ENCODE data around the gene MRGPRD.

MRGPRD gene

DNA sequence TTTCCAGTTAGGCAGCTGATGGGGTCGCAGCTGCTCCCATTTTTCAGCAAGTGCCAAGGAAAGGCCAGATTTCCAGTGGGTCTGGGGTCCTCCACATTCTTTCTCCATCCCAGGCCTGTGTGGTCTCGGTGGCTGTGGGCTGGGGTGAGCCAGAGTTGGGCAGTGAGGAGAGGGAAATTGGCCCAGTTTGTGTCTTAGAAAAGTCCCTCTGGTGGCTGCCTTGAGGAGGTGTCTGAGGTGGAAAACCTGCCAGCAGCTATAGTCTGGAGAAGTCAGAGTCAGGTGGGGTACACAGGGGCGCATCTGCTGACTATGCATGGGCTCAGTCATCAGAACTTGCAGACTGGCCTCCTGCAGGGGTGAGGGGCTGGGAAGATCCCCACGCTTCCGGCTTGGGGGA lies 30.5 kb downstream of the MRGPRD start:
- DNase-seq (ENCODE audit: extremely low read depth in 1 of 2, low read depth in 1 of 2): no peak

DNA sequence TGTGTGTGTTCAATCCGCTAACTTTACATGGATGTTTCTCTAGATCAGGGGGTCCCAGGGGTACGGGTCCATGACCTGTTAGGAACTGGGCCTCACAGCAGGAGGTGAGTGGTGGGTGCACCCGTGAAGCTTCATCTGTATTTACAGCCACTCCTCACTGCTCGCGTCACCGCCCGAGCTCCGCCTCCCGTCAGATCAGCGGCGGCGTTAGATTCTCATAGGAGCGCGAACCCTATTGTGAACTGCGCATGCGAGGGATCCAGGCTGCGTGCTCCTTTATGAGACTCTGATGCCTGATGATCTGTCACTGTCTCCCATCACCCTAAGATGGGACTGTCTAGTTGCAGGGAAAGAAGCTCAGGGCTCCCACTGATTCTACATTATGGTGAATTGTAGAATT lies 31.9 kb downstream of the MRGPRD start:
- DNase-seq (ENCODE audit: extremely low read depth in 1 of 2, low read depth in 1 of 2): no peak

DNA sequence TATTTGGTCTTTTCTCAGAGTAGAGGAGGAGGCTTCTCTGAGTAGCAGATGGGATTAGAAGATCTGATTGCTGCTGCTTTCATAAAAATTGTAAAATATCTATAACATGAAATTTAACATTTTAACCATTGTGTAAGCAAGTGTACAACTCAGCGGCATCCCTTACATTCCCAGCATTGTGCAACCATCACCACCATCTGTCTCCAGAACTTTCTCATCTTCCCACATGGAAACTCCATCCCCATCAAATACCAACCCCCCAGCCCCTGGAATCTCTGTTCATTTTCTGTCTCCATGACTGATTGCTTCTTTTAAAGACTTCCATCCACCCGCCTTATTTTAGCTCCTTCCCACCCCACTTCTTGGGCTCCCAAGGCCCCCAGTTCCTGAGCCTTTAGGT lies 32.3 kb downstream of the MRGPRD start:
- no peak for DNase-seq (ENCODE audit: extremely low read depth in 1 of 2, low read depth in 1 of 2)

DNA sequence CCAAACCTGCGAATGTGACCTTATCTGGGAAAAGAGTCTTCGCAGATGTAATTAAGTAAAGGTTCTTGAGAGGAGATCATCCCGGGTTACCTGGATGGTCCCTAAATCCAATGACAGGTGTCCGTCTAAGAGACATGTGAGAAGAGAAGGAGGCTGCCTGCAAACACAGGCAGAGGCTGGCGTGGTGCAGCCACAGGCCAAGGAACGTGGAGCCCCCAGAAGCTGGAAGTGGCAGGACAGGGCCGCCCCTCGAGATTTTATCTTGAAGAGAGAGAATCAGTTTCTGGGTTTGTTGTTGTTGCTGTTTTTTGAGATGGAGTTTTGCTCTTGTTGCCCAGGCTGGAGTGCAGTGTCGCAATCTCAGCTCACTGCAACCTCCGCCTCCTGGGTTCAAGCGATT lies 33.6 kb downstream of the MRGPRD start:
- no peak for DNase-seq (ENCODE audit: extremely low read depth in 1 of 2, low read depth in 1 of 2)

DNA sequence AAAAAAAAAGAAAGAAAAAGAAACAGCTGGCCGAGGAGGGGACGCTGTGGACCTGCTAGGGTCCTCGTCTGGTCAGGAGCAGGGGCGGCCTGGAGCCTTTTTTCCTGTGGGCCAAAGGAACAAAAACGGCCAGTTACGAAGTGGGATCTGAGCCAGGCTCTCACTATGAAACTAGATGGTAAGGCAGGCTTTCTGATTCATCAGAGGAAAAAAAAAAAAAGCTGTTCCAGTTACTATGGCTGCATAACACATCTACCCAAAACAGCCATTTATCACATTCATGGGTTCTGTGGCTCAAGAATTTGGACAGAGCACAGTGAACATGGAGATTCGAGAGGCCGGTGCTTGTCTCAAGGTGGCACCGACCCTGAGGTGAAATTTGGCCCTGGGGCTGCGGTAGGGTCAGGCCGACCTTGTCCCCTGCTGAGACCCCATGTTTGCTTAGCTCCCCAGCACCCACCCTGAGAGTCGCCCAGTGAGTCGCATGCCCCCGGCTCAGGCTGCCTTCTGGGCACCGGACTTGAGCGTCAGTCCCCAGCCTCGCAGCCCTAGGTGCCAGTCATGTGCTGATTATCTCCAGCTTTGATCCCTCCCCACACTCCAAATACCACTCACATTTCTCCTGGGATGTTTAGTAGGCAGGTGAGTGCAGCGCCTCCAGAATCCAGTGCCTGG lies 34.2 kb downstream of the MRGPRD start:
- no peak for DNase-seq (ENCODE audit: extremely low read depth in 1 of 2, low read depth in 1 of 2)

DNA sequence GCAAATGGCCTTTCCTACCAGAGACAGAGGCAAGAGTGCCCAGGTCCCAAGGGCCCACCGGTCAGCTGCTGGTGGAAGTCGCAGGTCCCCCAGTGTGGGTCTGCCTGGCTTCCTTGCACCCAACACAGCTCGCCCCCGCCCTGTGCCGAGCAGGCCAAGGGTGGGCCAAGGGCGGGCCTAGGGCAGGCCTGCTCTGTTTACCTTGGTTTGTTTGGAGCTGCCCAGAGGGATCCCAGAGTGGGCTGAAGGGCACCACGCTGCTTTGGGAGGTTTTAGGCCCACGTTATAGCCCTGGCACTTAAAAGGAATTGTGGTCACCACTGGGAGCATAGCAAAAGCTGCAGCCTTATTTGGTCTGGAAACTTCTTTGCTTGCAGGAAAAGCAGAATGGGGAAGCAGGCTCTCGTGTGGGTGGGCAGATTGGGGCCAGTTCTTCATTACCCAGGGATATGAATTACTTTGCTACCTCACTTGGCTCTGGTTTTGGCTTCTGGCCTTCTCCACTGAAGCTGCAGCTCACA lies 38.0 kb downstream of the MRGPRD start:
- no peak for DNase-seq (ENCODE audit: extremely low read depth in 1 of 2, low read depth in 1 of 2)

DNA sequence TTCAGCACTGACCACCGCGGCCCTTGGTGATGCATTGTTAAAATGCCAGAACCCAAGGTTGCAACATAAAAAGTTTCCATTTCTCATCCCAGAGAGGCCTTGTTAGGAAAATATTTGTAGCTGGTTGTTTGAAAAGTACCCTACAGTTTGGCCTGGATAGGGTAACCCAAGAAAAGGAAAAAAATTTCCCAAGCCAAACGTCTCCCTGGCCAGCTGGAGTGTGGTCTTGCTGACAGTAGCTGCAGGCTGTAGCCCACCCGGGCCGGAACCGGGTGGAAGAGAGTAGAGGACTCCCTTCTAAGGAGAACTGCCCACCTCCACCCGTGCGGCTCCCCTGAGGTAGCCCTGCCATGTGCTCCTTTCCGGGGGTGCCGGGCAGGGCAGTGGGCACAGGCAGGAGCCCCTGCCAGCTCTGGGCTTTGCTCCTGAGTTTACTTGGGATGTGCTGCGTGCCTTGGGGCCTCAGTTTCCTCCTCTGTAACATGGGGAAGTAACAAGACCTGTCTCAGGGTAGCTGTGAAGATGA lies 38.6 kb downstream of the MRGPRD start:
- no peak for DNase-seq (ENCODE audit: extremely low read depth in 1 of 2, low read depth in 1 of 2)

DNA sequence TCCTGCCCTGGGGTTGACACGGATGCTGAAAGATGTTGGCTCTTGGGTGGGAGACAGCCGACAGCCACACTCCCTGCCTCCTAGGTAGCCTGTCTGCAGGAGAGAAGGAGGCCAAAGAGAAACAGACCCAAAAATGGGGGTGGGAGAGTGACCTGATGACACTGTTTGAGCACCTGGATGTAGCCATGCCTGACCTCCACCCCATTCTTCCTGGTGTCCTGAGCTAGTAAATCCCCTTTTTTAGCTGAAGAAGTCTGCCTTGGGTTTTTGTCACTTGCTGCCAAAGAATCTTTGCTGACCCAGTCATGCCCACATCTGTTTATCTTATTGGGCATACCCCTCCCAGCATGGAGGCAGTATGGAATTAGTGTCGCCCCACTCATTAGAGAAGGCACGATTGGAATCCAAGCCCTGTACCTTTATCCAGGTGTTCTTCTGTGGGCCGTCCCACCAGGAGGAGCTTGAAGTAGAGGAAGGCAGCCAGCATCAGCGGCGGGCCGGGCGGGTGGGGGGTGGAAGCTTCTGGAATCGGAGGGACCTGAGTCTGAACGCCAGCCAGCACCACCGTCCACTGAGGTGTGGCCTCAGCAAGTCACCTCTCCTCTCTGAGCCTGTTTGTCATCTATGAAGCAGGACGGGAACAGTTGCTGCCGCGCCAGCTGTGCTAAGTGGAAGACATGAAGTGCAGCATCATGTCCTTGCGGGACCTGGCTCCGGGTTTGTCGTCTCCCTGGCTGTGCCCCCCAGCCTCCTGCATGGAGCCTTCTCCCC lies 39.3 kb downstream of the MRGPRD start:
- no peak for DNase-seq (ENCODE audit: extremely low read depth in 1 of 2, low read depth in 1 of 2)

DNA sequence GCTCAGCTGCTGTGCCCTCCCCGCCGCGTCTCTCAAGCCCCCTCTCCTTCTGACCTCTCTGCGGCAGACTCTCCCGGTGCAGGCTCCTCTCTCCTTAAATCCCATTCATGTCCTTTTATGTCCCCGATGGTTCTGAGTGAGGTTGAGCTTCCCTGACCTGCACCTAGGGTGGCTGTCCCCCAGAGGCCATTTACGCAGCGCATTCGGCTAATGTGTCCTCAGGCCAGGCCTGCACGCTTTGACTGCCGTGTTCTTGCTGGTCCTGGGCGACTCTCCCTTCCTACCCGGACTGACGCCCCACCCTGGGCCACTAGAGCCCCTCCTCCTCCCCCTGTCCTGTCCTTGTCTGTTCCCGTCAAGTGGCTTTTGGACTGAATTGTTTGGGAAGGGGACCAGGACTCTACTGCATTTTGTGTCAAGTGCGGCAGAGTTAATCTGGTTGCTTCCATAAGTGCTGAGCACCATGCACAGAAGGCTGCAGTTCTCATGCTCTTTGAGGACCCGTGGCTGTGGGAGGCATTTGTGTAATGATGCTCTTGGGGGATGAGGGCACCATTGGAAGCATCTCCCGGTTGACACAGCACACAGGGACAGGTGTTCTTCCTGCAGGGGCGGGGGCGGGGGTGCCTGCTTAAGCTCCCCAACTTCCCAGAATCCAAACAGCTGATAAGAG lies 40.0 kb downstream of the MRGPRD start:
- no peak for DNase-seq (ENCODE audit: extremely low read depth in 1 of 2, low read depth in 1 of 2)

DNA sequence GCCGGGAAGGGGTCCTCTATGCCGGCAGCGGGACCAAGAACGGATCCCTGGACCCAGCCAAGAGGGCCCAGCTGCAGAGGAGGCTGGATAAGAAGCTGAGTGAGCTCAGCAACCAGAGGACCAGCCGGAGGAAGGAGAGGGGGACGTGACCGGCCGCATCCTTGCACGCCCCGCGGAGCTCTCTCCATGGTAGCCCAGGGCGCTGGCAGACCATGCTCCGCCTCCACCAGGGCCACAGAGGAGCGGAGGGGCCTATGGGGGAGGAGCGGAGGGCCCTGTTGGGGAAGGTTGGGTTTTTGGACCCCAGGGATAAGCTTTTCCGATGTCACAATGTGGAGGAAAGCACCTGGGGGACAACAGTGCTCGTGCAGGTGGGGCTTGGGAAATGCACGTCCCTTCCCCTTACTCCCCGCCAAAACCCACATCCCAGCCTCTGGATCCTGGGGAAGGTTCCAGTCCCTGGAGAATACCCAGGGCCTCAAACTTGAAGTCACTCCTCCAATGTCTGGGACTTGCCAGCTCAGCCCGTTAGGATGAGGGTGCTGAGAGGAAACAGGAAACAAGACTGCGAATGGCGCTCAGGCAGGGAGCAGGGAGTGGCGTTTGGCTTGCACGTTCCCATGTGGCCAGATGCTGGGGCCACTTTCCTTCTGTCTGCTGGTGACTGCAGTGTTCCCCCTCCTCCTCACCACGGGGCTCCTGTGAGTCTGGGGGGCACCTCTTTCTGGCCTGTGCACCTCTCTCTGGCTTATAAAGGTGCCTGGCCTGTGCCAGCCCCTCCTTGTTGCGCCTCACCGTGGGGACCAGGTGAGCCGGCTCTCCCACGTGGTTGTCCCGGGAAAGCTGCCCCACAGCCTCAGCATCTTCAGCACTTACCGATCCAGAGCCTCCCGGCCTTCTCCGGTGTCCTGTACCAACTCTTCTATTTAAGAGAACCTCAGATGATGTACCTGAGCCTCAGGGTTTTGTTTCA lies 40.9 kb downstream of the MRGPRD start:
- DNase-seq (ENCODE audit: extremely low read depth in 1 of 2, low read depth in 1 of 2): no peak

DNA sequence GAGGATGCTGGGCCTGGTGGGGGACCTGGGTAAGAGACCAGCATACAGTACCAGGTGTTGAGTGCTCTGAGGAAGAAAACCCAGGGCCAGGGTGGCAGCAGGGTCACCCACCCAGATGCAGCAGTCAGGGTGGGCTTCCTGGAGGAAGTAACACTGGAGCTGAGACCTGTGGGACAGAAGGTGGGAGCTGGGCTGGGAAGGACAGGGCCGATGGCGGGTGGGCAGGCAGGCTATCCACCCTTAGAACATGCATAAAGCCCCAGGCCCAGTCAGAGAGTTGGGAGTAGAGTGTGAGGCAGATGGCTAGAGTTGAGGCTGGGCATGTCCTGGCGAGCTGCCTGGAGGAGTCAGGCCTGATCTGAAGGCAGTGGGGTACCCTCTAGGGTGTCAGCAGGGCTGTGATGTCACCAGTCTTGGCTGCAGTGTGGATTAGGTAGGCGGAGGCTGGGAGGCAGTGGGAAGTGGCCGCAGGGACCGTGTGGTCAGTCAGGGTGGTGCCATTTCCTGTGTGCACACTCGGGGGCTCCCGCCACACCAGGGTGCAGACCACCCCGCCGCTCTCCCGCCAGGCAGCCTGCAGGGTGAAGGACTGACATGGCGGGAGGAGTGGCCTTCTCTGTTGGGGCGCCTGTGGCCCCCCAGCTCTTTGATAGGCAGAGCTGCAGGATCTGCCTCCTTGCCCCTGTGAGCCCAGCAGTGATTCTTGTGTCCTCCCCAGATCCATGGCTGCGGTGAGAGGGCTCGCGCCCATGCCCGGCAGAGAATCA lies 41.8 kb downstream of the MRGPRD start:
- DNase-seq (ENCODE audit: extremely low read depth in 1 of 2, low read depth in 1 of 2): no peak

DNA sequence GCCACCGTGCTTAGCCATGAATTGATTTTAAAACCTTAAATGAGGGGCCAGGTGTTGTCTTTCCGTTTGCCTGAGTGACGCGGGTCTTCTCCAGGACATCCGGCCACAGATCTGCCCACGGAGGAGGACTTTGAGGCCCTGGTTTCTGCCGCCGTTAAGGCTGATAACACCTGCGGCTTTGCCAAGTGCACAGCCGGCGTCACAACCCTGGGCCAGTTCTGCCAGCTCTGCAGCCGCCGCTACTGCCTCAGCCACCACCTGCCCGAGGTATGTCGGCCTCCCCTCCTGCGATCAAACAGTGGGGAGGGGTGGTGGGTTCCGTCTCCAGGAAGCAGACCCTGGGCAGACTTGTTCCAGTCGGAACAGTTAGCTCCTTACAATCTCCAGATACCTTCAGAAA lies 42.7 kb downstream of the MRGPRD start:
- DNase-seq (ENCODE audit: extremely low read depth in 1 of 2, low read depth in 1 of 2): no peak

DNA sequence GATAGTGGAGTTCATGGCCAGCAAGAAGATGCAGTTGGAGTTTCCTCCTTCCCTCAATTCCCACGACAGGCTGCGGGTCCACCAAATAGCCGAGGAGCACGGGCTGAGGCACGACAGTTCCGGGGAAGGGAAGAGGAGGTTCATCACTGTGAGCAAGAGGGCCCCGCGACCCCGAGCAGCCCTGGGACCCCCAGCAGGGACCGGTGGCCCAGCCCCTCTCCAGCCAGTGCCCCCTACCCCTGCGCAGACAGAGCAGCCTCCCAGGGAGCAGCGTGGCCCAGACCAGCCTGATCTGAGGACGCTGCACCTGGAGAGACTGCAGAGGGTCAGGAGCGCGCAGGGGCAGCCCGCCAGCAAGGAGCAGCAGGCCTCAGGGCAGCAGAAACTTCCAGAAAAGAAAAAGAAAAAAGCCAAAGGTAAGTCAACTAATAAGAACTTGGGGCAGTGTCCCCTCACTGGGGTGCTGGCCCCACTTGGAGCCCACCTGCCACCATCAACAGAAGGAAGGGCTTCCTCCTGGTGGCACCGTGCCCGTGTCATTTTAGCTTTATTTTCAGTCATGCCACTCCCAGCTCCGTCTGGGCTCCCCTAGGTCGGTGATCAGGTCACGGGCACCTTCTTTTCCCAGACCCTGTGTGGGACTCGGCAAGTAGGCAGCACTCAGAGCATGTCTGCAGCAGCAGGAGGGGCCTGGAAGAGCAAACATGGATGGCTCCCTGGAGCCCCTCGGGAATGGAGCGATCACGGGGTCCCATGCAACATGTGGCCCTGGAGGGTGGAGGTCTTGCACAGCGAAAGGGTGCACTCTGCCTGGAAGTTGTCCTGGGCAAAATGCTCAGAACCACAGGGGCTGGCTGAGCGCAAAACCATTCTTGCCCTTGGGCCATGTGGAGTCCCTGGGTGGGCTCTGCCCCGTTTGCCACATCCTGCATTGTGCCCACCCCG lies 43.8 kb downstream of the MRGPRD start:
- no peak for DNase-seq (ENCODE audit: extremely low read depth in 1 of 2, low read depth in 1 of 2)

DNA sequence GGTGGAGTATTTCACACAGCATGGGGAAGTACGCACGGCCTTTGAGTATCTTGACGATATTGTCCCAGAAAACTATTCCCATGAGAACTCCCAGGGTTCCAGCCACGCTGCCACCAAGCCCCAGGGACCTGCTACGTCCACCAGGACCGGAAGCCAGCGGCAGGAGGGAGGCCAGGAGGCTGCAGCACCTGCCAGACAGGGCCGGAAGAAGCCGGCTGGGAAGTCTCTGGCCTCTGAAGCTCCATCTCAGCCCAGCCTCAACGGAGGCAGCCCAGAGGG lies 44.5 kb downstream of the MRGPRD start:
- no peak for DNase-seq (ENCODE audit: extremely low read depth in 1 of 2, low read depth in 1 of 2)

DNA sequence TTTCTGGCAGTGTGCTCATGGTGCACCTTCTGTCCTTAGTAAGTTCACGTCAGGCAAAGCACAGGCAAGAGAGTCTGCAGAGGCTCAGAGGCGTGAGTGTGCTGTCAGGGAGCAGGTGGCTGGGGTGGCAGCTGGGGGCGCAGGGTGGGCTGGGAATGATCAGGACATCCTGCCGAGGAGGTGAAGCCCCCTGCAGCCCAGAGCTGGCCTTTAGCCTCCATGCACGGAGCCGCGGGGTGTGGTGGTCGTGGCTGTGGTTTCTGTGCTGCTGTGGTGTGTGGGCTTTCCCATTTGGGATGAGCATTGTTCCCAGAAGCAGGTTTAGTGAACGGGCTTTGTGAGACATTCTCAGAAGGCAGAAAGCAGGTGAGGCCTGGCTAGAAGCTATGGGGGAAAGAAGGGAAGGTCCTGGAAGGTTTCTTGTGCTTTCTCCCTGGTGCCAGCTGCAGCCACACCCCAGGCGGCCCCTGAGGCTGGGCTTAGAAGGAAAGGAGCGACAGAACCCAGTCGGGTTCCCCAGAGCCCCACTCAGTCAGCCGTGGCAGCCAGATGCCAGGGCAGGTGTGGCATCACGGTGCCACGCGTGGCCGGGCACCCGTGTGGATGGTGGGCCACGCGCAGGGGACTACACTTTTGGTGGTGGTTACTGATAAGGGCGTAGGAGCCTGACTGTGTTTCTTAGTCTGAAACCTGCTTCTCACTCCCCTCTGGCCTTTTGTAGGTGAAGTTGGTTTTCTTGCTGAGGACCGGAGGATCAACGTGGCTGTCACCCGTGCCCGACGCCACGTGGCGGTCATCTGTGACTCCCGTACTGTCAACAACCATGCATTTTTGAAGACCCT lies 45.0 kb downstream of the MRGPRD start:
- no peak for DNase-seq (ENCODE audit: extremely low read depth in 1 of 2, low read depth in 1 of 2)

DNA sequence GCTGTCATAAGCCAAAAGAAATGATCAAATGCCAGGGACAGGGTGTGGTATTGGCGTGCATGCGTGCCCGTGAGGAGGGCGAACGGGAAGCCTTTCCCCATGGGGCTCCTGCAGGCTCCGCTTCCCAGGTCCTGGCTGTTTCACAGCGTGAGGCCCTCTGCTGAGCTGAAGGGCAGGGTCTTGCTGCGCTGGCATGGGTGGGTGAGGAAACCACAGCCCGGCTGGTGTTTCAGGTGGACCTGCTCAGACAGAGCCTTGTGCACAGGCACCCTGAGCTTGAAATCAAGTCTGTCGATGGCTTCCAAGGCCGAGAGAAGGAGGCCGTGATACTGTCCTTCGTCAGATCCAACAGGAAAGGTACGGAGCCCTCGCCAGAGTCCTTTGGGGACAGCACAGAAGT lies 45.7 kb downstream of the MRGPRD start:
- no peak for DNase-seq (ENCODE audit: extremely low read depth in 1 of 2, low read depth in 1 of 2)

DNA sequence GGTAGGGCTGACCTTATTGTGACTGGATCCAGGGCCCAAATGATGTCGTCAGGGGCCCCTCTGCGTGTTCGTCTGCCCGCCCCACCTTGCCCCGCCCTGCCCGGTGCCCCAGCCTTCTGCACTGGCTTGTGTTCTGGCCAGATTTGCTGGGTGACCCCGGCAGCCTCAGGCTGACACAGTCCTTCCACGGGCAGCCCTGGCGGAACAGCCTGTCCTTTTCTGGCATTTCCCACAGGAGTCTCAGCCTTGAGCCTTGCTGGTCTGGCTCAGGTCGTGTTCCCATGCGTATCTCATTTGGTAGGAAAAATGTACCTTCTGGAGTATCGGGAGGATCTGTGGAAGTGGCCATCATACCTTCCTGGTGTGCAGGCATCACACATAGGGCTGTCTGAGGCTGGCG lies 46.1 kb downstream of the MRGPRD start:
- no peak for DNase-seq (ENCODE audit: extremely low read depth in 1 of 2, low read depth in 1 of 2)

DNA sequence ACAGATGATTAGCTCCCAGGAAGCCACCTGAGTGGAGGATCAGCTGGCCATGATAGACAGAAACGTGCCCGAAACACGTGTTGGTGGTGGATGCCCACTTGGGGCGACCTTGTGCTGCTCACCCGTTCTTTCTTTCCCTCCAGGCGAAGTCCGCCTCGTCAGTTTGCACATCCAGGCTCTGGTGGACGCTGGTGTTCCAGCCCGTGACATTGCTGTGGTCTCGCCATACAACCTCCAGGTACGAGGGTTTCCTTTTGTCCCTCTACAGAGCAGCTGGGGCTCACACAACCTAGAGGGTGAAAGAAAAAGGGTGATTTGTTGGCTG lies 46.5 kb downstream of the MRGPRD start:
- DNase-seq (ENCODE audit: extremely low read depth in 1 of 2, low read depth in 1 of 2): no peak
